Body of pancreas (tissue), 4 donors: ENCODE results near the gene FAM131C.

Experiments
- POLR2A ChIP-seq, 3 donors: fragments of 450-650 bp; IDR thresholded peaks; one replicate each; pipeline ENCODE4 v1.6.1; 2016; ENCODE audit warnings: antibody characterized with exemption in 3 of 3, mild to moderate bottlenecking in 2 of 3
- TF ChIP-seq, protein P1 (sequence below), 7 experiments: fragments of 450-650 bp in 4 of 7; fragments of 200-600 bp in 3 of 7; sonication (generic) in 3 of 7; IDR thresholded peaks; one replicate each; pipeline ENCODE4 v1.5.1; 2016 to 2019; ENCODE audit warnings: antibody characterized with exemption in 7 of 7

DNA sequence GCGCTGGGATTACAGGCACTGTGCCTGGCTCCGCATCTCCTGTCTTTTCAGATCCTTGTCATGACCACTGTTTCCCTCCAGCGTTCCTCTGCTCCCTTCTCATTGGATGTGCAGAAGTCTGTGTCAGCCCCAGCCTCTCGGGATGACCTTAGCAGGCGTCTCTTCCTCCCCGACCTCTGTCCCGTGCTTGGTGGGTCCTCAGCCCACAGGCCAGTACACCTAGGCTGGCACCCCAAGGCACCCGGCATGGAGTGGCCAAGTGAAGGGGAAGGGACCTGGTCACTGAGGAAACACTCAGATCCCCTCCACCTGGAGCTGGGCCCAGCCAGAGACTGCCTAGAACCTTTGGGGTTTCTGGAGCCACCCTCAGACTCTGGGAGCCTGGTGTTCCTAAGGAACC lies 32.3 kb downstream of the FAM131C start:
- TF ChIP-seq POLR2A (IDR thresholded peaks at IDR 0.05) = no peak
- TF ChIP-seq, protein P1, sequence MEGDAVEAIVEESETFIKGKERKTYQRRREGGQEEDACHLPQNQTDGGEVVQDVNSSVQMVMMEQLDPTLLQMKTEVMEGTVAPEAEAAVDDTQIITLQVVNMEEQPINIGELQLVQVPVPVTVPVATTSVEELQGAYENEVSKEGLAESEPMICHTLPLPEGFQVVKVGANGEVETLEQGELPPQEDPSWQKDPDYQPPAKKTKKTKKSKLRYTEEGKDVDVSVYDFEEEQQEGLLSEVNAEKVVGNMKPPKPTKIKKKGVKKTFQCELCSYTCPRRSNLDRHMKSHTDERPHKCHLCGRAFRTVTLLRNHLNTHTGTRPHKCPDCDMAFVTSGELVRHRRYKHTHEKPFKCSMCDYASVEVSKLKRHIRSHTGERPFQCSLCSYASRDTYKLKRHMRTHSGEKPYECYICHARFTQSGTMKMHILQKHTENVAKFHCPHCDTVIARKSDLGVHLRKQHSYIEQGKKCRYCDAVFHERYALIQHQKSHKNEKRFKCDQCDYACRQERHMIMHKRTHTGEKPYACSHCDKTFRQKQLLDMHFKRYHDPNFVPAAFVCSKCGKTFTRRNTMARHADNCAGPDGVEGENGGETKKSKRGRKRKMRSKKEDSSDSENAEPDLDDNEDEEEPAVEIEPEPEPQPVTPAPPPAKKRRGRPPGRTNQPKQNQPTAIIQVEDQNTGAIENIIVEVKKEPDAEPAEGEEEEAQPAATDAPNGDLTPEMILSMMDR (IDR thresholded peaks at IDR 0.05) = no peak
